ENCODE measurements around the gene ZCCHC14.

- no peak for TF ChIP-seq CTCF (IDR thresholded peaks at IDR 0.05; ENCODE audit: insufficient read depth, low read length)
- no peak for TF ChIP-seq REST (IDR thresholded peaks at IDR 0.05; ENCODE audit: insufficient replicate concordance, low read depth)
- TF ChIP-seq SPI1 (IDR thresholded peaks at IDR 0.05; ENCODE audit: borderline replicate concordance, low read depth): no peak
- no peak for TF ChIP-seq GABPA (IDR thresholded peaks at IDR 0.05; ENCODE audit: low read depth)
Observed at GRCh38 chr16:87389245-87389644, 103.6 kb downstream of the ZCCHC14 start.
